Bronchial epithelial cell (primary cell): Measurements from ENCODE around the gene TICRR. TPM values are rescaled to one million over a fixed set of nuclear protein-coding genes. Genes with fewer than 3 reads are reported as not detected.

ENCODE experiments used
- DNase-seq: peaks from one replicate; pipeline ENCODE4 v3.0.0-alpha.2; 2010; ENCODE audit warnings: low read depth
- FAIRE-seq: peaks from 2 replicates; lab custom pipeline; 2011; peaks lifted over from hg19 to GRCh38; lab: Jason Lieb, UNC
- H3K27me3 ChIP-seq: 2 replicates; pipeline ENCODE4 v1.5.1; 2011; ENCODE audit warnings: low read length; ENCODE audit not compliant: control insufficient read depth, insufficient read depth
- H3K36me3 ChIP-seq: 2 replicates; pipeline ENCODE4 v1.5.1; 2011; ENCODE audit warnings: low read length; ENCODE audit not compliant: control insufficient read depth, insufficient read depth
- H3K4me3 ChIP-seq: 2 replicates; pipeline ENCODE4 v1.5.1; 2011; ENCODE audit warnings: mild to moderate bottlenecking, low read depth, low read length, control low read depth
- total RNA-seq: library from RNA; depleted of rRNA; stranded (reverse); fragments of >200 nt; gene quantifications from 2 replicates; pipeline ENCODE4 v1.2.1, GENCODE V29; 2014
- TF ChIP-seq, protein P1 (sequence below): IDR thresholded peaks from 2 replicates; pipeline ENCODE4 v1.5.1; 2011; ENCODE audit warnings: mild to moderate bottlenecking, moderate library complexity, low read length, control low read depth, inconsistent platforms; ENCODE audit not compliant: insufficient read depth, severe bottlenecking

TICRR gene
- total RNA-seq, 1 donor from 2014 or later: 0.26 TPM

DNA sequence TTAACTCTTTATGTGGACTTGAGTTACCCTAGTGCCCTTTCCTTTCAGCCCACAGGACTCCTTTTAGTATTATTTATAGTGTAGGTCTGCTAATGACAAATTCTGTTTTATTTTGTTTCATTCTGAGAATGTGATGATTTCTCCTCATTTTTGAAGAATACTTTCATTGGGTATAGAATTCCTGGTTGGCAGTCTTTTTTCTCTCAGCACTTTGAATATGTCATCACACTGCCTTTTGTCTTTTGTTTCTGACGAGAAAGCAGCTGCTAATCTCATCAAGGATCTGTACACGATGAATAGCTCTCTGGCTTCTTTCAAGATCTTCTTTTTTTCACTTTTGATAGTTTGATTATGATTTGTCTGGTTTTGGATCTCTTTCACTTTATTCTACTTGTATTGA lies 37.8 kb downstream of the TICRR start:
- peaks cover 2% of the 10 kb centered on the region for H3K36me3 ChIP-seq
- DNase-seq (no peak), FAIRE-seq (no peak)
- H3K4me3 ChIP-seq: no peak overlapping the region
- no peaks in the 10 kb centered on the region for H3K27me3 ChIP-seq
- TF ChIP-seq, protein P1, sequence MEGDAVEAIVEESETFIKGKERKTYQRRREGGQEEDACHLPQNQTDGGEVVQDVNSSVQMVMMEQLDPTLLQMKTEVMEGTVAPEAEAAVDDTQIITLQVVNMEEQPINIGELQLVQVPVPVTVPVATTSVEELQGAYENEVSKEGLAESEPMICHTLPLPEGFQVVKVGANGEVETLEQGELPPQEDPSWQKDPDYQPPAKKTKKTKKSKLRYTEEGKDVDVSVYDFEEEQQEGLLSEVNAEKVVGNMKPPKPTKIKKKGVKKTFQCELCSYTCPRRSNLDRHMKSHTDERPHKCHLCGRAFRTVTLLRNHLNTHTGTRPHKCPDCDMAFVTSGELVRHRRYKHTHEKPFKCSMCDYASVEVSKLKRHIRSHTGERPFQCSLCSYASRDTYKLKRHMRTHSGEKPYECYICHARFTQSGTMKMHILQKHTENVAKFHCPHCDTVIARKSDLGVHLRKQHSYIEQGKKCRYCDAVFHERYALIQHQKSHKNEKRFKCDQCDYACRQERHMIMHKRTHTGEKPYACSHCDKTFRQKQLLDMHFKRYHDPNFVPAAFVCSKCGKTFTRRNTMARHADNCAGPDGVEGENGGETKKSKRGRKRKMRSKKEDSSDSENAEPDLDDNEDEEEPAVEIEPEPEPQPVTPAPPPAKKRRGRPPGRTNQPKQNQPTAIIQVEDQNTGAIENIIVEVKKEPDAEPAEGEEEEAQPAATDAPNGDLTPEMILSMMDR: no peak

DNA sequence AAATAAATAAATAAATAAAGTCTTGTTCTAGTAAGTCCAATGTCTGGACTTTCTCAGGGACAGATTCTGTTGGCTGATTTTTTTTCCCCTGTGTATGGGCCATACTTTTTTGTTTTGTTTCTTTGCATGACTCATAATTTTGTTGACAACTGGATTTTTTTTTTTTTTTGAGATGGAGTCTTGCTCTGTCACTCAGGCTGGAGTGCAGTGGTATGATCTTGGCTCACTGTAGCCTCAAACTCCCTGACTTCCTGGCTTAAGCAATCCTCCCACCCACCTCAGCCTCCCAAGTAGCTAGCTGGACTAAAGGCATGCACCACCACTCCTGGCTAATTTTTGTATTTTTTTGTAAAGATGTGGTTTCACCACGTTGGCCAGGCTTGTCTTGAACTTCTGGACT lies 38.9 kb downstream of the TICRR start:
- FAIRE-seq (no peak), DNase-seq (peak; percentile 7)
- Histone ChIP-seq H3K27me3 (no peaks in the 10 kb centered on the region), H3K36me3 (peaks cover 3% of the 10 kb centered on the region), H3K4me3 (no peak overlapping the region)
- TF ChIP-seq, protein P1: no peak

DNA sequence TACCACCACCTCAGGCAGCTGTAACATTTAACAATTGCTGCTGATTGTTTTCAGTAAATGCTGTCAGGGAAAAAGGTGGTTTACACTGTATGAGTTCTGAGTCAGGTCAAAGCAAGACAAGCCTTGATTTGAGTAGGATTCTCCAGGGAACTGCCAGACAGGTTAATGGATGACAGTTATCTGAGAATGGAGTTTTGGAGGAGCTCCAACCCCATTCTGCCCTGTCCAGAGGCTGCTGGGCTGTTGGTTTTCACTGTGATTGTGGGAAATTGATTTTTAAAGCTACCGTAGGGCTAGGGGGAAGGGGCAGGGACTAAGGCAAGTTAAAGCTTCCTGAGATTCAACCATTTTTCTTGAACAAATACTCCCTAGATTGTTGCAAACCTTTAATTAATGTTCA lies 39.9 kb downstream of the TICRR start:
- TF ChIP-seq, protein P1: no peak
- peaks cover 6% of the 10 kb centered on the region for H3K36me3 ChIP-seq
- H3K4me3 ChIP-seq: no peak overlapping the region
- no peak for DNase-seq
- H3K27me3 ChIP-seq: no peaks in the 10 kb centered on the region
- FAIRE-seq: no peak

DNA sequence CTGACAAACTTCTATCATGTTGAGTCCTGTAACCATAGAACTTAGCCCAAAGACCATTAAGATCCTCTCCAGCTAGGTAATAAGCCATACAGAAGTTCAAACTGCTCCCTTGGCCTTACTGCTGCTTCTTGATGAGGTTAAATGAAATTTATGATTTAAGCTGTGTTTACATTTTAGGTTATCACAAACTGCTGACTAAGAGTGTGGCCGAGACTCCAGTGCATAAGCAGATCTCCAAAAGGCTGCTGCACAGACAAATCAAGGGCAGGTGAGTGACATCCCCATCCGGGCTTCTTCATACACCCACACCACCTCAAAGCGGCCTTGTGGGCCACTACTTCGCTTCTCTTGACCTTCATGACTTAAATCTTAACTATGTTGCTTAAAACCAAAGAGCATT lies 41.0 kb downstream of the TICRR start:
- H3K4me3 ChIP-seq: no peak overlapping the region

DNA sequence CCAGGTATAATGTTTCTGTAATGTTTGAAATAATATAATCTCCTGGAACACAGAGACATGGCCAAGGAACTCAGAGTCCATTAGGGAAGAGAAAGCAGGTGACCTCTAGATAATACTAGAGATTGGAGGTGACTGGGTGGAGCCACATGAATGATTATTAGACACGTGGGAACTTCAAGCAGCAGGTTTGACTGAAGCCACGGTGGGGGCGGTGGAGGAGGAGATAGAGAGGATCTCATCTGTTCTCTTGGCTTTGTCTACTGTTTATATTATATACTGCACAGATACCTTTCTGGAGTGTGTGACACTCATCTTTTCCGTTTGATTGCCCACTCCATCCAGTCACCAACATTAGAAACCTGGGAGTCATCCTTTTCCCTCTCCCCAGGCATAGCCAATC lies 46.3 kb downstream of the TICRR start:
- DNase-seq (no peak), FAIRE-seq (no peak)
- Histone ChIP-seq H3K36me3 (peaks cover 18% of the 10 kb centered on the region), H3K27me3 (no peaks in the 10 kb centered on the region), H3K4me3 (no peak overlapping the region)
- TF ChIP-seq, protein P1: no peak

More for the DNA sequence above, 41.0 kb downstream of the TICRR start:
- Histone ChIP-seq H3K36me3 (peaks cover 6% of the 10 kb centered on the region), H3K27me3 (no peaks in the 10 kb centered on the region)
- FAIRE-seq: no peak
- TF ChIP-seq, protein P1: no peak
- no peak for DNase-seq

DNA sequence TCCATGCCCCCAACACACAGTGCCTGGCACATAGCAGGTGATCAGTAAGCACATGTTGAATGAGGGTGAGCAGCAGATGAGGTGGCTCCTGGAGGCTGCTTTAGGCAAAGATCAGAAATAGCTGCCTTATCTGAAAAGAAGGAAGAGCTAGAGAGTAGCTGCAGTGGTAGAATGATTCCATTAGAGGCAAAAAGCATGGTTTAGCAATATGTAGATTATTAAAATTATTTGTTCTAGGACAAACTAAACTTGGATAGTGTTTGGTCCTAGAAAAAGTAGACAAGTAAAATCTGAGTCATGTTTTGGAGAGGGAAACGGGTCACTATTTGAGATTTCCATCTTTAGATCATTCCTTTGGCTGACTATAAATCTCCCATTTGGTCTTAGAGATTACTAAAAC lies 47.9 kb downstream of the TICRR start:
- Histone ChIP-seq H3K27me3 (no peaks in the 10 kb centered on the region), H3K36me3 (peaks cover 21% of the 10 kb centered on the region), H3K4me3 (no peak overlapping the region)
- TF ChIP-seq, protein P1: no peak
- FAIRE-seq: no peak
- DNase-seq: no peak
